Measurements from ENCODE around the gene ADGRL1. TPM values are rescaled to one million over a fixed set of nuclear protein-coding genes. Genes with fewer than 3 reads are reported as not detected.
"Not testable (repeated sequence)": the region's sequence is repeated elsewhere in the genome, so short reads cannot be mapped to it uniquely, and the experiment has no call there.

The ADGRL1 gene
- total and polyA plus RNA-seq, 2 donors (not counting 3 experiments of a cell fraction or from before 2014, with no cell fraction given) = 7.3 to 8.3 TPM

GRCh38 chr19:14203177-14203576 is 2.8 kb downstream of the ADGRL1 start:
- CTCF ChIA-PET = interaction anchor here (1.0 to 1.2 kb wide), 2 partner anchors 145 kb away, joined by 3 to 6 read pairs; no protein-coding TSS in a partner anchor
- Histone ChIP-seq H3K4me3 (replicated peaks in 1 of 3; ENCODE audit: insufficient read depth in 1 of 3, low read depth in 1 of 3, low read length in 3 of 3) (no peak overlapping the region), H3K9me1 (replicated peaks; ENCODE audit: control insufficient read depth, extremely low read depth, insufficient read depth, low read length) (no peaks in the 10 kb centered on the region), H3K9me3 (replicated peaks; ENCODE audit: control insufficient read depth, insufficient read depth, low read length) (no peaks in the 10 kb centered on the region), H3K27me3 (ENCODE audit: control insufficient read depth in 2 of 2, insufficient read depth in 2 of 2, low read length in 2 of 2) (peaks cover 3 to 17% of the 10 kb centered on the region in 2 experiments), H3K4me1 (ENCODE audit: control insufficient read depth, extremely low read depth, insufficient read depth, low read length) (no peaks in the 10 kb centered on the region), H3K36me3 (ENCODE audit: control insufficient read depth in 2 of 2, extremely low read depth in 1 of 2, insufficient read depth in 2 of 2, low read length in 2 of 2) (no peaks in the 10 kb centered on the region), H3K27ac (ENCODE audit: insufficient read depth, low read depth, low read length) (no peak overlapping the region), H2AFZ (ENCODE audit: low read depth, low read length) (no peak overlapping the region), H3K4me2 (ENCODE audit: insufficient read depth, low read length) (no peak overlapping the region), H4K20me1 (replicated peaks; ENCODE audit: control insufficient read depth, extremely low read depth, insufficient read depth, low read length) (no peaks in the 10 kb centered on the region), H3K79me2 (ENCODE audit: control insufficient read depth, insufficient read depth, low read length) (no peaks in the 10 kb centered on the region), H3K9ac (replicated peaks; ENCODE audit: extremely low read depth, insufficient read depth, low read length) (no peak overlapping the region)
- FAIRE-seq (no peak), DNase-seq (ENCODE audit: low read depth, low spot score) (no peak)
- TF ChIP-seq EZH2 (IDR thresholded peaks at IDR 0.05; ENCODE audit: borderline replicate concordance, low read depth, low read length, severe bottlenecking) (no peak), GATA2 (IDR thresholded peaks at IDR 0.05; ENCODE audit: insufficient read depth, insufficient read length, low read depth, low read length) (no peak), CTCF (IDR thresholded peaks at IDR 0.05; ENCODE audit: extremely low read depth in 1 of 2, insufficient read depth in 1 of 2, low read depth in 1 of 2, low read length in 2 of 2) (no peak), MYC (IDR thresholded peaks at IDR 0.05; ENCODE audit: low read depth, low read length) (no peak), JUN (IDR thresholded peaks at IDR 0.05; ENCODE audit: borderline replicate concordance, insufficient read depth, insufficient read length, low read depth) (no peak), POLR2A (IDR thresholded peaks at IDR 0.05; ENCODE audit: low read depth, low read length) (no peak), POLR2AphosphoS5 (IDR thresholded peaks at IDR 0.05; ENCODE audit: insufficient read depth, low read depth, low read length) (no peak), FOS (IDR thresholded peaks at IDR 0.05; ENCODE audit: borderline replicate concordance, insufficient read depth, low read length) (no peak), MAX (IDR thresholded peaks at IDR 0.05; ENCODE audit: insufficient read depth, insufficient read length) (no peak)
- dilution Hi-C loops (cut with MboI; ENCODE audit: extremely low pct_ligation_motif_present, low sequenced_read_pairs) = no loop called here
- no TSS peak for BruUV-seq (replicated peaks)
- intact Hi-C loops (cut with micrococcal nuclease) = no loop called here
- POLR2A ChIA-PET = no interaction called here

- H4K20me1 ChIP-seq (replicated peaks; ENCODE audit: control insufficient read depth, extremely low read depth, insufficient read depth, low read length); H3K4me2 ChIP-seq (ENCODE audit: insufficient read depth, low read length); BruUV-seq (replicated peaks); H3K9ac ChIP-seq (replicated peaks; ENCODE audit: extremely low read depth, insufficient read depth, low read length); H3K36me3 ChIP-seq (ENCODE audit: control insufficient read depth in 2 of 2, extremely low read depth in 1 of 2, insufficient read depth in 2 of 2, low read length in 2 of 2); H2AFZ ChIP-seq (ENCODE audit: low read depth, low read length); H3K79me2 ChIP-seq (ENCODE audit: control insufficient read depth, insufficient read depth, low read length); H3K9me3 ChIP-seq (replicated peaks; ENCODE audit: control insufficient read depth, insufficient read depth, low read length); dilution Hi-C loops (cut with MboI; ENCODE audit: extremely low pct_ligation_motif_present, low sequenced_read_pairs); POLR2A ChIA-PET; H3K9me1 ChIP-seq (replicated peaks; ENCODE audit: control insufficient read depth, extremely low read depth, insufficient read depth, low read length); DNase-seq (ENCODE audit: low read depth, low spot score); H3K4me1 ChIP-seq (ENCODE audit: control insufficient read depth, extremely low read depth, insufficient read depth, low read length); FAIRE-seq; H3K27ac ChIP-seq (ENCODE audit: insufficient read depth, low read depth, low read length); H3K4me3 ChIP-seq (replicated peaks in 1 of 3; ENCODE audit: insufficient read depth in 1 of 3, low read depth in 1 of 3, low read length in 3 of 3): not testable (repeated sequence)
- intact Hi-C loops (cut with micrococcal nuclease) = loop anchor here (2.0 kb wide), 1 partner anchor 53 kb away; no protein-coding TSS in a partner anchor
- peaks cover 3 to 17% of the 10 kb centered on the region in 2 experiments for H3K27me3 ChIP-seq (ENCODE audit: control insufficient read depth in 2 of 2, insufficient read depth in 2 of 2, low read length in 2 of 2)
- CTCF ChIA-PET = interaction anchor here (0.7 to 4.1 kb wide), 2 partner anchors 147 to 175 kb away, joined by 3 to 124 read pairs; no protein-coding TSS in a partner anchor
These were observed 4.5 kb downstream of the ADGRL1 start for GRCh38 chr19:14201481-14201880.
